HepG2 (cell line): ENCODE measurements around the gene SNAI3. TPM values are rescaled to one million over a fixed set of nuclear protein-coding genes. Genes with fewer than 3 reads are reported as not detected.

Experiments used
- ATF7 ChIP-seq, 2 experiments: fragments of 450-650 bp in 1 of 2; sonication (generic) in 1 of 2; formaldehyde crosslinking in 1 of 2; IDR thresholded peaks; 2 replicates each; pipeline versions ENCODE4 v1.4.0 to v1.6.1; 2016 to 2020; ENCODE audit warnings: antibody characterized with exemption in 1 of 2, mild to moderate bottlenecking in 1 of 2, missing genetic modification reagents in 1 of 2
- BHLHE40 ChIP-seq: IDR thresholded peaks from 2 replicates; pipeline ENCODE4 v1.6.1; 2011; ENCODE audit warnings: low read length, improper control_type of control experiment
- CHCHD3 ChIP-seq: sonication (generic); formaldehyde crosslinking; IDR thresholded peaks from 2 replicates; pipeline ENCODE4 v1.8.0; 2022; ENCODE audit warnings: mild to moderate bottlenecking, missing genetic modification reagents, moderate library complexity
- DRAP1 ChIP-seq: IDR thresholded peaks from 2 replicates; pipeline ENCODE4 v1.6.1; 2016; ENCODE audit warnings: missing genetic modification reagents, missing compliant biosample characterization
- FOXA1 ChIP-seq, 2 experiments: fragments of 450-650 bp in 1 of 2; sonication (generic) in 1 of 2; formaldehyde crosslinking in 1 of 2; IDR thresholded peaks; 2 replicates each; pipeline versions ENCODE4 v1.4.0 to v1.6.1; 2016 to 2020; ENCODE audit warnings: missing genetic modification reagents in 1 of 2
- FOXC1 ChIP-seq: sonication (generic); formaldehyde crosslinking; IDR thresholded peaks from 2 replicates; pipeline ENCODE4 v1.8.0; 2022; ENCODE audit warnings: mild to moderate bottlenecking, missing genetic modification reagents, borderline replicate concordance
- FOXJ3 ChIP-seq: sonication (generic); formaldehyde crosslinking; IDR thresholded peaks from 2 replicates; pipeline ENCODE4 v1.4.0; 2020; ENCODE audit warnings: missing genetic modification reagents, mild to moderate bottlenecking, borderline replicate concordance
- FOXM1 ChIP-seq: sonication (generic); formaldehyde crosslinking; IDR thresholded peaks from 2 replicates; pipeline ENCODE4 v1.5.0; 2020; ENCODE audit warnings: missing genetic modification reagents
- GTF2F1 ChIP-seq: fragments of 150-350 bp; IDR thresholded peaks from 2 replicates; pipeline ENCODE4 v1.6.1; 2014; ENCODE audit warnings: low read length
- HDAC6 ChIP-seq: fragments of 200-600 bp; sonication (generic); IDR thresholded peaks from 2 replicates; pipeline ENCODE4 v1.7.0; 2017; ENCODE audit warnings: mild to moderate bottlenecking, antibody characterized with exemption, low read length, low read depth
- HES4 ChIP-seq: sonication (generic); formaldehyde crosslinking; IDR thresholded peaks from 2 replicates; pipeline ENCODE4 v1.9.0; 2021; ENCODE audit warnings: mild to moderate bottlenecking, missing genetic modification reagents, borderline replicate concordance
- HIVEP1 ChIP-seq: sonication (generic); formaldehyde crosslinking; IDR thresholded peaks from 2 replicates; pipeline ENCODE4 v1.4.0; 2020; ENCODE audit warnings: mild to moderate bottlenecking, missing genetic modification reagents
- HOXD1 ChIP-seq: sonication (generic); formaldehyde crosslinking; IDR thresholded peaks from 2 replicates; pipeline ENCODE4 v1.5.0; 2020; ENCODE audit warnings: missing genetic modification reagents
- MEIS1 ChIP-seq: sonication (generic); formaldehyde crosslinking; IDR thresholded peaks from 2 replicates; pipeline ENCODE4 v1.9.0; 2021; ENCODE audit warnings: mild to moderate bottlenecking, missing genetic modification reagents, moderate library complexity, borderline replicate concordance
- MEIS2 ChIP-seq: sonication (generic); formaldehyde crosslinking; IDR thresholded peaks from 2 replicates; pipeline ENCODE4 v1.9.0; 2021; ENCODE audit warnings: mild to moderate bottlenecking, missing genetic modification reagents
- MTERF4 ChIP-seq: sonication (generic); formaldehyde crosslinking; IDR thresholded peaks from 2 replicates; pipeline ENCODE4 v1.8.0; 2023; ENCODE audit warnings: mild to moderate bottlenecking, missing genetic modification reagents
- NFKBIZ ChIP-seq: IDR thresholded peaks from 2 replicates; pipeline ENCODE4 v1.6.1; 2018; ENCODE audit warnings: missing genetic modification reagents, missing compliant biosample characterization
- STAT5B ChIP-seq: sonication (generic); formaldehyde crosslinking; IDR thresholded peaks from 2 replicates; pipeline ENCODE4 v1.4.0; 2020; ENCODE audit warnings: missing genetic modification reagents
- TP53 ChIP-seq: sonication (generic); formaldehyde crosslinking; conservative IDR thresholded peaks from 2 replicates; pipeline ENCODE4 v1.4.0; 2020; ENCODE audit warnings: missing genetic modification reagents
- ZBTB25 ChIP-seq: IDR thresholded peaks from 2 replicates; pipeline ENCODE4 v1.6.1; 2018; ENCODE audit warnings: missing genetic modification reagents
- ZGPAT ChIP-seq: IDR thresholded peaks from 2 replicates; pipeline ENCODE4 v1.6.1; 2016; ENCODE audit warnings: mild to moderate bottlenecking
- ZNF121 ChIP-seq: sonication (generic); formaldehyde crosslinking; IDR thresholded peaks from 2 replicates; pipeline ENCODE4 v1.5.0; 2020; ENCODE audit warnings: mild to moderate bottlenecking, missing genetic modification reagents
- ZNF317 ChIP-seq: sonication (generic); formaldehyde crosslinking; IDR thresholded peaks from 2 replicates; pipeline ENCODE4 v1.5.0; 2020; ENCODE audit warnings: mild to moderate bottlenecking, missing genetic modification reagents
- ZNF382 ChIP-seq: sonication (generic); formaldehyde crosslinking; IDR thresholded peaks from 2 replicates; pipeline ENCODE4 v1.5.0; 2020; ENCODE audit warnings: missing genetic modification reagents, mild to moderate bottlenecking, borderline replicate concordance
- ZNF432 ChIP-seq: sonication (generic); formaldehyde crosslinking; IDR thresholded peaks from 2 replicates; pipeline ENCODE4 v1.5.0; 2020; ENCODE audit warnings: missing genetic modification reagents, mild to moderate bottlenecking, borderline replicate concordance
- ZNF549 ChIP-seq: sonication (generic); formaldehyde crosslinking; IDR thresholded peaks from 2 replicates; pipeline ENCODE4 v1.5.0; 2020; ENCODE audit warnings: missing genetic modification reagents
- ZNF550 ChIP-seq: sonication (generic); formaldehyde crosslinking; IDR thresholded peaks from 2 replicates; pipeline ENCODE4 v1.4.0; 2020; ENCODE audit warnings: mild to moderate bottlenecking, missing genetic modification reagents, borderline replicate concordance
- ZNF614 ChIP-seq: IDR thresholded peaks from 2 replicates; pipeline ENCODE4 v1.6.1; 2018; ENCODE audit warnings: missing biosample characterization, missing genetic modification reagents, inconsistent platforms, borderline replicate concordance
- polyA plus RNA-seq, 8 experiments: library from polyadenylated mRNA; depleted of rRNA in 3 of 8; stranded (reverse) in 7 of 8; unstranded in 1 of 8; fragments of >200 nt; fragmentation: Illumina TruSeq in 4 of 8; extraction: Trizol in 4 of 8; gene quantifications; 2 replicates each; pipeline versions ENCODE4 v1.2.1 to v1.2.3, GENCODE V29; 2011 to 2016; ENCODE audit warnings: low read depth in 4 of 8, missing spikeins in 1 of 8, mixed read lengths in 1 of 8; ENCODE audit not compliant: insufficient read depth in 1 of 8
- total RNA-seq, 5 experiments: library from RNA; depleted of rRNA; stranded (reverse); fragments of >200 nt; fragmentation: Illumina TruSeq; extraction: Trizol; gene quantifications; 2 replicates each; pipeline ENCODE4 v1.2.3, GENCODE V29; 2016; ENCODE audit warnings: low read depth in 1 of 5

The SNAI3 gene
- total and polyA plus RNA-seq, 2 of the 13 experiments (the other 11 are each of a cell fraction or from before 2014, with no cell fraction given) = 0.09 to 0.18 TPM

GRCh38 chr16:88649195-88649923, 36.9 kb downstream of the SNAI3 start (continued):
- TF ChIP-seq ZBTB25 (CRISPR knock-in tag) = no peak
- 0 out of 2 replicates have a peak, but pooled peaks have one; percentile 19 for TF ChIP-seq ZGPAT (CRISPR knock-in tag)
- TF ChIP-seq MTERF4 (CRISPR knock-in tag) = no peak
- no peak for TF ChIP-seq FOXC1
- peak; percentile 15; the same call in 1 of the 2 replicates for TF ChIP-seq ZNF550 (CRISPR knock-in tag)
- TF ChIP-seq DRAP1 = no peak
- no peak for TF ChIP-seq ZNF549 (CRISPR knock-in tag)
- TF ChIP-seq ATF7 (IDR thresholded peaks at IDR 0.05) = no peak
- TF ChIP-seq ATF7 (CRISPR knock-in tag; IDR thresholded peaks at IDR 0.05) = no peak
- peak; percentile 37; the same call in 1 of the 2 replicates for TF ChIP-seq ZNF121 (CRISPR knock-in tag)
- TF ChIP-seq NFKBIZ (CRISPR knock-in tag) = no peak
- TF ChIP-seq CHCHD3 (CRISPR knock-in tag) = no peak
- TF ChIP-seq FOXJ3 (CRISPR knock-in tag) = no peak
- TF ChIP-seq HDAC6 = no peak
- TF ChIP-seq HIVEP1 (CRISPR knock-in tag) = no peak; the same call in 1 of the 2 replicates
- TF ChIP-seq HES4 (CRISPR knock-in tag) = no peak
- no peak for TF ChIP-seq ZNF432 (CRISPR knock-in tag)
- no peak for TF ChIP-seq MEIS1 (CRISPR knock-in tag)
- TF ChIP-seq GTF2F1 = no peak
- TF ChIP-seq BHLHE40 = no peak
- no peak for TF ChIP-seq STAT5B (CRISPR knock-in tag)
- TF ChIP-seq ZNF614 (CRISPR knock-in tag) = peak; percentile 33; the same call in 1 of the 2 replicates
- TF ChIP-seq ZNF317 (CRISPR knock-in tag) = no peak
- TF ChIP-seq FOXM1 (CRISPR knock-in tag) = no peak
- no peak for TF ChIP-seq MEIS2 (CRISPR knock-in tag)
- TF ChIP-seq FOXA1 (IDR thresholded peaks at IDR 0.05) = no peak
- no peak; the same call in 1 of the 2 replicates for TF ChIP-seq FOXA1 (CRISPR knock-in tag; IDR thresholded peaks at IDR 0.05)
- no peak for TF ChIP-seq HOXD1 (CRISPR knock-in tag)
- no peak for TF ChIP-seq TP53 (CRISPR knock-in tag)
- no peak for TF ChIP-seq ZNF382 (CRISPR knock-in tag)
